ENCODE data around the gene LRRN4CL. TPM values are rescaled to one million over a fixed set of nuclear protein-coding genes. Genes with fewer than 3 reads are reported as not detected.

LRRN4CL gene
- total RNA-seq, 1 donor, result not detected

DNA sequence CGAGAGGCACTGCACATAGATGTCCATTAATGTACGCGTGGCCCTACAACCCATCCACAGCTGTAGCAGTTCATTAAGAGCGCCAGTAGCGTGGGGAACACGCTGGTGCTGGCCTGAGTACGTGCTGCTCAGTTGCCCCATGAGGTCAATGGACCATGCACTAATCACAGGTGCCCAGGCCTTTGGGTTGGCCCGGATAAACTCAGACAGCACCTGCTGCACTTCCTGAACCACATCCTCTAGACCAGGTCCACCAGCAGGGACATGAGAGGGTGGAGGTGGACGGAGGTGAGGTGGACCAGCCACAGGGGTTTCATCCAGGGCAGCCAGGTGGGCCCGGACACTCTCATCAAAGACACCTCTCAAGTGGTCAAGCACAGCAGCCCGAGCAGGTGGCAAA is 39.8 kb downstream of the LRRN4CL start:
- peaks cover 42% of the 10 kb centered on the region for H3K4me1 ChIP-seq (ENCODE audit: insufficient read depth, low read length)
- H3K27me3 ChIP-seq (ENCODE audit: insufficient read depth, low read length), result no peaks in the 10 kb centered on the region
- H3K9me3 ChIP-seq (ENCODE audit: low read depth, low read length), result no peaks in the 10 kb centered on the region
- no peak overlapping the region for H3K4me3 ChIP-seq (ENCODE audit: low read length)

DNA sequence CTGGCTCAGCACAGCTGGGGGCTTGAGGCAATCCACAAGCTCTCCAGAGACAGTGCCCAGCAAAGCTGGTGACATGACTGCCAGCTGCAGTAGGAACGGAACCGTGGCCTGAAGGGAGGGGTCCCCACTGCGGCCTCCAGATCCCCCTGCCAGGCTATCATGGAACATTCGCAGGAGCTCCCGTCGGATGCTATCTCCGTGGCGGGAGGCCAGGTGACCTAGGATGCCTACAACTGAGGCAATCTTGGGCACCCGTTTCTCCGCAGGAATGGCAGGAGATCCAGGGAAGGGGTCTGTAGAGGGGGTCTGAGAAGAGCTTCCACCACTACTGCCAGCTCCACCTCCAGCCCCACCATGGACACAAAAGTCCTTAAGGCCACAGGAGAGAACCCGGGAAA is 40.4 kb downstream of the LRRN4CL start:
- H3K9me3 ChIP-seq (ENCODE audit: low read depth, low read length), result no peaks in the 10 kb centered on the region
- no peaks in the 10 kb centered on the region for H3K27me3 ChIP-seq (ENCODE audit: insufficient read depth, low read length)
- H3K4me3 ChIP-seq (ENCODE audit: low read length), result no peak overlapping the region
- H3K4me1 ChIP-seq (ENCODE audit: insufficient read depth, low read length), result peaks cover 41% of the 10 kb centered on the region

DNA sequence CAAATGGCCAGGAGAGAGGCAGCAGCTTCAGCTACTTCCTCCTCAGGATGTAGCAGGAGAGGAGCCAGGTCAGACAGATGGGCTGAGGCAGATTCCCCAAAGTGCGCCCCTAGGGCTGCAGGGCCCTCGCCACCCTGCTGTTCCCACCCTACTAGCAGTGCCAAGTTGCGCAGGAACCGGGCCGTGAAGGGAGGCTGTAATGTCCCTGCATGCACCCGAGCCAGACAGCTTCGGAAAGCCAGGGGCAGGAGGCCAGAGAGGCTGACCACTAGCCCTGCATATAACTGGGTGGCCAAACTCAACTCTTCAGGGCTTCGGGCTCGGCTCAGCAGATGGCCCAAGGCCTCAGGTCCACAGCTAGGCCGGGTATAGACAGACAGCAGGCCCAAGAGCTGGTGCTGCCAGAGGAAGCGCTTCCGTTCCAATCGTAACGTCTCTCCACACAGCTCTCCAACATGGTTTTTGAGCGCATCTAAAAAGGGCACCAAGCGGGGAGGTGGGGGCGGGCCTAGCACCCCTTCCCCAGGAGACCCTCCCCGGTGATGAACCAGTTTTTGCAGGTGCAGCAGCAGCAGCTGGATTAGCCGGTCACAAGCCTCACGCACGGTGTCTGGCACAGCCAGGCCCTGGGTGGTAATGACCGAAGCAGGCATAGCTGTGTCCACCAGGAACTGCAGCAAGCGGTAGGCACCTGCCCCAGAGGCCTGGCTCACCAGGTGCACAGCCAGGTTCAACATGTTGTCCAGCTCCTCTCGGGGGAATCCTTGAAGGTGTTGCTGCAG is 41.0 kb downstream of the LRRN4CL start:
- Histone ChIP-seq H3K4me3 (ENCODE audit: low read length) (no peak overlapping the region), H3K9me3 (ENCODE audit: low read depth, low read length) (no peaks in the 10 kb centered on the region), H3K27me3 (ENCODE audit: insufficient read depth, low read length) (no peaks in the 10 kb centered on the region), H3K4me1 (ENCODE audit: insufficient read depth, low read length) (peaks cover 41% of the 10 kb centered on the region)

DNA sequence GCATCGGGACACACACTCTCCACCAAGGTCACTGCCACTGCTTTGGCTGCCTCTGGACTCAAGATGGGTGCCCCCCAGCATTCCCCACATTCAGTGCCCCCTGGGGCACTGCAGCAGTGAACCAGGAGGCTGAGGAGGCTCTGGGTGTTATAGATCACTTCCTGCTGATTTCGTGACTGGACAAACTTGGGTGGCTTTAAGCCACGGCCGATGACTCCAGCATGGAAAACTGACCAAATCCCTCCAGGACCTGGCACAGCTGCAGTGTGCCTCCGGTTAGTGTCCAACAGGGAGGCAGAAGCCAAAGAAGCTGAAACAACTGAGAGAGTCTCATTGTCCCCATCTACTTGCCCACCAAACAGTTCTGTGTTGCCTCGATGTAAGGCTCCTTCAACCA is 41.7 kb downstream of the LRRN4CL start:
- H3K27me3 ChIP-seq (ENCODE audit: insufficient read depth, low read length), result no peaks in the 10 kb centered on the region
- no peak overlapping the region for H3K4me3 ChIP-seq (ENCODE audit: low read length)
- no peaks in the 10 kb centered on the region for H3K9me3 ChIP-seq (ENCODE audit: low read depth, low read length)
- H3K4me1 ChIP-seq (ENCODE audit: insufficient read depth, low read length), result peaks cover 39% of the 10 kb centered on the region

DNA sequence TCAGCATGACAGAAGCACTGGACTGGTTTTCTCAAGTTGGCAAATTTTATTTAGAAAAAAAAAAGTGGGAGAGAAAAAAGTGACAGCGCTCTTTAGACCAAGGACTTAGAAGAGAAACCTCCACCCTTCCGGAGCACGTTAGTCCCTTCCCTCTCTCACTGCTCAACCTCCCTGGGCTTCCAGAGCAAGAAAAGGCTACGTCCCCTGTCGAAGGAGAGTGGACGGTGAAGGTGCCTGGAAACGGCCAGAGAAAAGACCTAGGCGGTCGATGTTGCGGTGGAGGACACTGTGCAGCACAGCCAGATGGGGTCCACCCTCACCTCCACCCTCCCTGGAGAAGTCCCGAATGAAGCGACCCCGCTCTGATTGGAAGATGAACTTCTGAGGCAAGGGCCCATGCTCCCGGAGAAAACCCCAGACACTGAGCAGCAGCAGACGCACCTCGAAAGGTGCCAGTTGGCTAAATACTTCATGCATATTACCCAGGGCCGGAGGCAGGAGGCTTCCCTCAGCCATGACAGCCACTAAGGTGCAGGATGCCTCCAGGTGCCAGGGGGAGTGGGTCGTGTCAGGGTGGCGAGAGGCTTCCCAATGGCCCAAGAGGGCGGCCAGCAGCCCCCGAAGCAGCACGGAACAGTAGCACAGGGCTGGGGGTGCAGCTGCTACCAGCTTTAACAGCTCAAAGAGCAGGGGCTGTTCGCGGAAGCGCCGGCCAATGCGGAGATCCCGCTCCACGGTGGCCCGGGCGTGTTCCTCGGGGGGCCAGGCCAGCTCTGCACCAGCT is 42.3 kb downstream of the LRRN4CL start:
- H3K4me3 ChIP-seq (ENCODE audit: low read length), result peak overlapping the region; percentile 97
- peaks cover 33% of the 10 kb centered on the region for H3K4me1 ChIP-seq (ENCODE audit: insufficient read depth, low read length)
- no peaks in the 10 kb centered on the region for H3K27me3 ChIP-seq (ENCODE audit: insufficient read depth, low read length)
- no peaks in the 10 kb centered on the region for H3K9me3 ChIP-seq (ENCODE audit: low read depth, low read length)

DNA sequence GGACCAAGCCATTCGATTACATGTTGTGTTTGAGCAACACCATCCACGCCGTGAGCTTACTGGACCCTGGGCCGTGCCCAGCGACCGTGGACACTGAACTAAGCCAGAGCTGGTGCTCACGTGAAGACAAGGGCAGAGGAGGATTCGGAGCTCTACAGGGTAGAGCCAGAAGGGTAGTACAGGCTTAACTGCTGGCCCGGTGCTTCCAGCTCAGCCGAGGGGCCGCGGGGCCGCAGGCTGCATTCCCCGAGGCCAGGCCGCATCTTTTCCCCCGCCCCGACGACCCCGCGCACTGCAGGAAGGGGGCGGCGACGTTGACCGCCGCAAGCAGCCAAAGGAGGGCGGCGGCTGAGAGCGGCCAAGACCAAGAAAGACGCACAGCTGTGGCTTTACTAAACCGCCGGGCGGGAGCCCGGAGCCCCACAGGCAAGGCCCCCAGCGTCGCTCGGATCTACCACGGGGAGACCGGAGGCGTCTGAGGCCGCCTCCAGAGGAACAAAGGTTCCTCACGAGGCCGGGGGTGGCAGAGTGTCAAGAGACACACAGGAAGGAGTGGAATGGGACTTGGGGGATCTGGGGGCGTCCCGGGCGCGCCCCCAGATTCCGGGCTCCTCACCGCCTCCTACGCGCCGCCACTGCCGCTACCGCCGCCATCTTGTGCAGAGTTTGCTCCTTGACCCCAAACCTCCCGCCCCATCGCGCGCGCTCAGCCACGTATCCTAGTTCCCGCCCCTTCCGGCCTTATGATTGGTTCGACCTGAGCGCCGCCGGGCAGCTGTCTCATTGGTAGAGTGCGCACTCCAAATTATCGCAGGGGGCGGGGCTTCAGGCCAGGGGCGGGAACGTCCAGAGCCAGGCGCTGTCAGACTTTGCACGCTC is 43.1 kb downstream of the LRRN4CL start, which contains the start of gene GANAB:
GANAB (minus strand) TSS at position 668 of the 879 bp plus-strand sequence; CDS start at position 654, 14 bp downstream.
- no peaks in the 10 kb centered on the region for H3K27me3 ChIP-seq (ENCODE audit: insufficient read depth, low read length)
- no peaks in the 10 kb centered on the region for H3K9me3 ChIP-seq (ENCODE audit: low read depth, low read length)
- peaks cover 26% of the 10 kb centered on the region for H3K4me1 ChIP-seq (ENCODE audit: insufficient read depth, low read length)
- H3K4me3 ChIP-seq (ENCODE audit: low read length), result peak within 1 kb of the TSS; percentile 97

DNA sequence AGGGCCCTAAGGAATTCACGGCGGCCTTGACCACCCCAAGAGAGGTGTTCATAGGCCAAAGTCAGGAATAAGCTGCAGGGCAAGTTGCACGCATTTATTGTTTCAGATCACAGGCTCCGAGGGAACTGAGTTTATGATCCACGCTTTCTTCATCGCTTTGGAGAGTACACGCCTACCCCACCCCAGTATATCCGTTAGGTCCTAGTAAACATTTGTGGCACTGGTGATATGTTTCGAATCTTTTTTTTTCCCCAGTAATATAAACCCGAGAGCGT is 43.7 kb downstream of the LRRN4CL start:
- peaks cover 26% of the 10 kb centered on the region for H3K4me1 ChIP-seq (ENCODE audit: insufficient read depth, low read length)
- H3K9me3 ChIP-seq (ENCODE audit: low read depth, low read length), result no peaks in the 10 kb centered on the region
- H3K27me3 ChIP-seq (ENCODE audit: insufficient read depth, low read length), result no peaks in the 10 kb centered on the region
- peak overlapping the region; percentile 97 for H3K4me3 ChIP-seq (ENCODE audit: low read length)

DNA sequence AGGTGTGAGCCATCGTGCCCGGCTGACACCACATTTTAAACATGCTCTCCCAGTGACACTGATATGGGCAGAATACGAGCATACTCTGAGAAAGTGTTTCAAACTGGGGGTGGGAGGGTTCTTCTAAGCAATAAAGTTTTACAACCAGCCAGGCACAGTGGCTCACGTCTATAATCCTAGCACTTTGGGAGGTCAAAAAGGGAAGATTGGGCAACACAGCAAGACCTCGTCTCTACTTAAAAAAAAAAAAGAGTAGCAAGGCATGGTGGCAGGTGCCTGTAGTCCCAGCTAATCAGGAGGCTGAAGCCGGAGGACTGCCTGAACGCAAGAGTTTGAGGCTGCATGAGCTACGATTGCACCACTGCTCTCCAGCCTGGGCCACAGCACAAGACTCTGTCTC is 45.1 kb downstream of the LRRN4CL start:
- Histone ChIP-seq H3K4me3 (ENCODE audit: low read length) (no peak overlapping the region), H3K9me3 (ENCODE audit: low read depth, low read length) (no peaks in the 10 kb centered on the region), H3K27me3 (ENCODE audit: insufficient read depth, low read length) (no peaks in the 10 kb centered on the region), H3K4me1 (ENCODE audit: insufficient read depth, low read length) (peaks cover 33% of the 10 kb centered on the region)

Other genes starting within 250 kb of the LRRN4CL start
- 281 TPM for gene AHNAK, start 142.7 kb downstream of the LRRN4CL start, total RNA-seq
- 2,066 TPM for gene EEF1G, start 115.6 kb downstream of the LRRN4CL start, total RNA-seq
- gene TUT1, start 98.0 kb downstream of the LRRN4CL start, total RNA-seq, result 3.3 TPM
- 102 TPM for gene MTA2, start 87.7 kb downstream of the LRRN4CL start, total RNA-seq
- 32.2 TPM for gene EML3, start 76.8 kb downstream of the LRRN4CL start, total RNA-seq
- gene ROM1, start 76.3 kb downstream of the LRRN4CL start, total RNA-seq, result 1.3 TPM
- gene B3GAT3, start 67.5 kb downstream of the LRRN4CL start, total RNA-seq, result 15.7 TPM
- 50.1 TPM for gene GANAB, start 42.9 kb downstream of the LRRN4CL start, total RNA-seq
- gene INTS5, start 36.2 kb downstream of the LRRN4CL start, total RNA-seq, result 12.4 TPM
- gene C11orf98, start 24.3 kb downstream of the LRRN4CL start, total RNA-seq, result 4.9 TPM
- gene CSKMT, start 24.2 kb downstream of the LRRN4CL start, total RNA-seq, result 58.0 TPM
- 1.3 TPM for gene UQCC3, start 17.9 kb downstream of the LRRN4CL start, total RNA-seq
- 5.9 TPM for gene LBHD1, start 17.3 kb downstream of the LRRN4CL start, total RNA-seq
- gene UBXN1, start 10.5 kb downstream of the LRRN4CL start, total RNA-seq, result 136 TPM
- 14.9 TPM for gene BSCL2, start 17.9 kb upstream of the LRRN4CL start, total RNA-seq
- not detected for gene GNG3, start 18.1 kb upstream of the LRRN4CL start, total RNA-seq
- 13.3 TPM for gene HNRNPUL2, start 37.9 kb upstream of the LRRN4CL start, total RNA-seq
- 7.5 TPM for gene TTC9C, start 39.0 kb upstream of the LRRN4CL start, total RNA-seq
- gene ZBTB3, start 64.6 kb upstream of the LRRN4CL start, total RNA-seq, result 5.7 TPM
- 32.0 TPM for gene POLR2G, start 72.0 kb upstream of the LRRN4CL start, total RNA-seq
- gene TAF6L, start 81.9 kb upstream of the LRRN4CL start, total RNA-seq, result 7.3 TPM
- gene TMEM179B, start 97.9 kb upstream of the LRRN4CL start, total RNA-seq, result 25.8 TPM
- 8.5 TPM for gene TMEM223, start 102.5 kb upstream of the LRRN4CL start, total RNA-seq
- gene NXF1, start 115.9 kb upstream of the LRRN4CL start, total RNA-seq, result 169 TPM
- 48.2 TPM for gene STX5, start 142.5 kb upstream of the LRRN4CL start, total RNA-seq
- gene TEX54, start 143.3 kb upstream of the LRRN4CL start, total RNA-seq, result 2.4 TPM
- gene WDR74, start 150.1 kb upstream of the LRRN4CL start, total RNA-seq, result 143 TPM
- 125 TPM for gene SLC3A2, start 191.4 kb upstream of the LRRN4CL start, total RNA-seq
- gene CHRM1, start 231.8 kb upstream of the LRRN4CL start, total RNA-seq, result not detected